ENCODE results near the gene CDH18.

Gene CDH18

DNA sequence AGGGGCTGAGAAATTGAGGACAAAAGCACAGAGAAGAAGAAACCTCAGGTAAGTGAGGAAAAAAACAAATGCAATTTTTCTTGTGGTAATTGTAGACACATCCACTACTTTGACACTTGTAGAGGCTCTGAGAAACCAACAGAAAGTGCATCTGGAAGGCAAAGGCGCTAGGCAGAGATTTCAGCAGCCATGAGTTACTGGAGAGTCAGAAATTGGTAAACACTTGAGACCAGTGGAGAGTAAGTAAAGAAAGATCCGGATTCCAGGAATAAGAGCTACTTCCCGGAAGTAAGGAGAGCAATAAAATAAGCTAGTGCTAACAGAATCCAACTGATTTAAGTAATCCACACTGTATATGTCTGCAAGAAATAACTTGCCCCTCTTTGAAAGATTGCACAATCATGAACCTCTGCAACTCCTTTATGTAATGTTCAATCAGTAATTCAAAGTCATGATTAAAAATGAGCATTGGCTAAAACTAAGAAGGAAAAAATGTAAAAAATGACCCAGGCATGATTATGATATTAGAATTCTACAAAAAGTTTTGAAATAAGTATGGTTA, 382.1 kb downstream of the CDH18 start:
- DNase-seq (ENCODE audit: low read depth in 2 of 2), result no peak

DNA sequence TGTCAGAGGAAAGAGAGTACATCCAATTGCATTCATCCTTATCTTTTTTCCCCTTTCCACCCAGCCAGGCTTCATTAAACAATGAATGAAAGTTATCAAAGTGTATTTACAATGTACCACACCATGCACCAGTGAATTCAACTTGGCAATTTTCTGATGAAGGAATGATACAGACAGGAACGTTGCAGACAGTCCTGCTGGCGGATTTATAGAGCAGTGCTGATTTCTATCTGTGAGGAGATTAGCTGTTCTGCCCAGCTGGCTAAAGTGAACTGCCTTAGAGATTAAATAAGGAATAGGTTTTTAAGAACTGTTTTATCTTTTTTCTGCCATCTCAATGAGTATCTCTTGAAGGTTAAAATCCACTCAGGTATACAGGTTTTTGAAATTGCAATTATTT, 403.9 kb downstream of the CDH18 start:
- DNase-seq (ENCODE audit: low read depth in 2 of 2), result no peak

DNA sequence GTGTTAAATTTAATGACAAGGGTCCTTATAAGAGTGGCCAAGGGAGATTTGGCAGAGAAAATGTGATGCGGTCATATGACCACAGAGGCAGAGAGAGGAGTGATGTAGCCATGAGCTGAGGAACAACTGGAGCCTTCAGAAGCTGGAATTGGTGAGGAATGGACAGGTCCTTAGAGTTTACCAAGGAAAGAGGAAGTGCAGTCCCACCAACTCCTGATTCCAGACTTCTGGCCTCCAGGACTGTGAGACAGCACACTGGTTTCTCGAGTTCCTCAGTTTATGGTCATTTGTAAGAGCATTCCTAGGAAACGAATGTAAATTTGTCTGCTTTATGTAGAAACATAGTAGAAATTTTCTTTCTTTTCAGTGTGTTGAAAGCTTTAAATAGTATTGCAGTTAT, 410.1 kb downstream of the CDH18 start:
- no peak for DNase-seq (ENCODE audit: low read depth in 2 of 2)

DNA sequence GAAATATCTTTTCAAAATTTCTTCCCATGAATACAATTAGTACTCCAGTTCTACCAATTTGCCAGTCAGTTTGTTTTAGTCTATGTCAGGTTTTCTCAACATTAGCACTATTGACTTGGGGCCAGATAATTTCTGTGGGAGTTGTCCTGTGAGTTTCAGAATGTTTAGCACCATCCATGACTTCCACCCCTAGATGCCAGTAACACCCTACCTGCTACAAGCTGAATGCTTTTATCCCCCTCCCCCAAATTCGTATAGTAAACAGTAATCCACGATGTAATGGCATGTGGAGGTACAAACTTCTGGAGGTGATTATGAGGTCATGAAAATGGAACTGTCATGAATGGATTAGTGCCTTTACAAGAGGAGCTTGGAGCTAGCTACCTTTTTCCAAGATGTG, 420.0 kb downstream of the CDH18 start:
- no peak for DNase-seq (ENCODE audit: low read depth in 2 of 2)

DNA sequence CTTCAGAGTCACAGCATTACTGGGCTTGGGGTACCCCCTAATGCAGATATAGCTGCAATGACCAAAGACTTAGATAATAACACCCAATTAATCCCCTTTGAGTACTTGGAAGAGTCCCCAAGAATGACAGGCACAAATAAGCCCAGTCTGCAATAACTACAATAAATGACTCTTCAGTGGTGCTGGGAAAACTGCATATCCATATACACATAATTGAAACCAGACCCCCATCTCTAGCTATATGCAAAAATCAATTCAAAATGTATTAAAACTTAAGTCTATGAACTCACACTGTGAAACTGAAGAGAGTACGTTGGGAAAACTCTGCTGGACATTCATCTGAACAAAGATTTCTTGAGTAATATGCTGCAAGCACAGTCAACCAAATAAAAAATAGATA, 422.5 kb downstream of the CDH18 start:
- DNase-seq (ENCODE audit: low read depth in 2 of 2), result no peak

DNA sequence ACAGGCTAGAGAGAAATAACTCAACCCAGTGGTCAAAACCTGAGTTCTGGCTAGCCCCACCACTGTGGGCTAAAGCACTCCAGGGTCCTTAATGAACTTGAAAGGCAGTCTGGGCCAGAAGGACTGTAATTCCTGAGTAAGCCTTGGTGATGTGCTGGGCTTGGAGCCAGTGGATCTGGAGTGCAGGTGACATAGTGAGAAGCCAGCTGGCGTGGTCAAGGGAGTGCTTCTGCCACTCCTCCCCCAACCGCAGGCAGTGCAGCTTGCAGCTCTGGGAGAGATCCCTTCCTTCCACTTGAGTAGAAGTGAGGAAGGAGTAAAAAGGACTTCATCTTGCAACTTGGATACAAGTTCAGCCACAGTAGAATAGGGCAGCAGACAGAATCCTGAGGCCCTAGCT, 424.0 kb downstream of the CDH18 start:
- no peak for DNase-seq (ENCODE audit: low read depth in 2 of 2)

DNA sequence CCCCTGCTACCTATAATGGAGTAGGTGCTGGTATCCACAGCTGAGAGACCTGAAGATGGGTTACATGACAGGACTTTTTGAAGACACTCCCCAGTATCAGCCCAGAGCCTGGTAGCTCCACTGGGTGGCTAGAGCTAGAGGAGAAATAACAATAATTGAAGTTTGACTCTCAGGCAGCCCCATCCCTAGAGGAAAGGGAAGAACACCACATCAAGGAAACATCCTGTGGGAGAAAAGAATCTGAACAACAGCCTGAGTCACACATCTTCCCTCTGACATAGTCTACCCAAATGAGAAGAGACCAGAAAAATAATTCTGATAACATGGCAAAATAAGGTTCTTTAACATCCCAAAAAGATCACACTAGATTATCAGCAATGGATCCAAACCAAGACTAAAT, 432.1 kb downstream of the CDH18 start:
- DNase-seq (ENCODE audit: low read depth in 2 of 2), result no peak

DNA sequence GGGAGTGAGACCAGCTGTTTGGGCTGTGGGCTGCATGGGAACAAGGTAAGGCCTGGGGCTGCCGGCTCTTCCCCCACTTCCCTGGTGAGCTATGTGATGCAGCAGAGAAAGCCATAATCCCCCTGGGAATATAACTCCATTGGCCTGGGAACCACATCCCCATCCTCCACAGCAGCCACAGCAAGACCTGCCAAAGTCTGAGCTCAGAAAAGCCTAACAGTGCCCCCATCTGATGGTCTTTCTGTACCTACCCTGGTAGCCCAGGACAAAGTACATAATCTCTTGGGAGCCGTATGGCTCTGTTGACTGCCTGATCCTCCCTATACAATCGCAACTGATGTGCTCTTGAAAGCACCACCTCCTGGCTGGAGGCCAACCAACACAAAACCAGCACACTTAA, 432.6 kb downstream of the CDH18 start:
- no peak for DNase-seq (ENCODE audit: low read depth in 2 of 2)

DNA sequence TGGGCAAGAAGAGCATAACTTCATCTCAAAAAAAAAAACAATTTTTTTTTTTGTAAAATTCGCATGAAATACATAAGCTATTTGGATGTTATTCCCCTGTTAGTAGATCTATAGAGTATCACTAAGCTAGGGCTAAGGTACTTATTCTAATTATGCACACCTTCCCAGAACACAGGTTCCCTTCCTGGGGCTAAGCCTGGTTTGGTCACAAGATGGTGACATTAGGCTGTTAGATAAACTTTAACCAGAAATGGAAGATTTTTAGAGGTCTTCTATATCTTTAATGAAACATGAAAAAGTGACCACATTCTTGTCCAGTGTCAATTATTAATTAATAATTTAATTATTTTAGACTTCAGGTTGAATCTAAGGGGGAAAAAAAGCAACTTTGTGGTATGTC, 433.5 kb downstream of the CDH18 start:
- no peak for DNase-seq (ENCODE audit: low read depth in 2 of 2)

DNA sequence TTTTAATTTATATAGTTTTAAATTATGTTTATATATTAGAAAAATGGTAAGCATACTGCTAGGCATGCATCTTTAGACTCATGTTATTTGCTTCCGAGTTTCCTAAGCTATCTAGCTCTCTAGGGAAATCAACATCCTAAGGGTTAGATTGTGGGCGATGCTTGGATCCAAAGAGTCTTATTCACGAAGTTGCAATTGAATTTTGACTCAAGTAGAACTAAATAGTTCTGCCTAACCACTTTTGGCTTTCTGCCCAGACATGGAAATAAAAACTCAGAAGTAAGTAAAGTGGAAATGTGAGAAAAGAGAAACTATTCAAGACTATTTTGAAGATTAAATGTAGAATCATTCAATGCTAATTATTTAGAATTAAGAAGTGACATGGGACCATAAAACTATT, 440.4 kb downstream of the CDH18 start:
- no peak for DNase-seq (ENCODE audit: low read depth in 2 of 2)

DNA sequence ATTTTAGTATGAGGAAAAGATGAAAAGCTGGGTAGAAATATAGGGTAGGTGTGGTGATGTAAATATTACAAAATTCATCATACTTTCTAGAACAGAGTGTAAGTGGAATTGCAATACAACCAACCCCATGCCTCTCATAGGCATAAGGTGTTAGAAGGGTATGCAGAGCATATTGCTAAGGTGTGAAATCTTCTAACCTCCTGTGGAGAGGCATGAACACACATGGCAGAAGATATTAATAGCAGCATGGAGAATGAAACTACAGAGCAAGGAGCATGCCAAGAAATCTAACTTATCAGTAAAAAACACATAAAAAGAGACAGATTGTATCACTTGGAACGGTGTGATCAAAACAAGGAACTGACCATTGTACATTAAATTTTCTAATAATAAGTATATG, 441.5 kb downstream of the CDH18 start:
- no peak for DNase-seq (ENCODE audit: low read depth in 2 of 2)

DNA sequence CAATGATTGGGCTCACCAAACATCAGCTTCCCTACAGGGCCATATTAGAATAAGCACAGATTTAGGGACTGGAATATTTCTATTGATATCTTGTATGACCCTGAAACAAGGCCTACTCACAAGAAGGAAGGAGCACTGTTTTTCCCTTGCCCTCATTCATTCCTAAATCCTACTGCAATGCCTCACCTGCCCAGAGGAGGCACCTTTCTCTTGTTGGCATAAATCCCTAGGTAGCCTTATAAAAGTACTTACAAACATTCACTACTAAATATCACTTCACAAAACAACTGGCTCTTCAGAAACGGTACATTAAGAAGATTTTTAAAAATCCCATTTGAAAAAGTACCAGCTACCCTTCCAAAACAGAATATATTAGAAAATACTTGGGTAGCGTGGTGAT, 449.4 kb downstream of the CDH18 start:
- DNase-seq (ENCODE audit: low read depth in 2 of 2), result no peak

DNA sequence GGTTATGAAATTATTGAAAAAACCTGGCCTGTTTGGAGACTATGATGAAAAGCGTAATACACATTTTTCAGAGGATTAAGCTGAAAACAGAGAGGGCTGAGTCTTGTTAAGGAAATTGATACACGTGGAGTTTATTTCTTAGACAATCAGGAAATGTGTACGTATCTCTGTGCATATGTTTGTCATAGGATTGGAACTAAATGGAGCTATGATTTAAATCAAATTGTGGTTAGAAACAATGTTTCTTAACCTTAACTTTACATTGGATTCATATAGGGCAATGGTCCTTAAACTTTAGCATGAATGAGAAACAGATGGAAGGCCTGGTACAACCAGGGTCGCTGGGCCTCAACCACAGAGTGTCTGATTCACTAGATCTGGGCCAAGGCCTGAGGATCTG, 451.6 kb downstream of the CDH18 start:
- no peak for DNase-seq (ENCODE audit: low read depth in 2 of 2)

DNA sequence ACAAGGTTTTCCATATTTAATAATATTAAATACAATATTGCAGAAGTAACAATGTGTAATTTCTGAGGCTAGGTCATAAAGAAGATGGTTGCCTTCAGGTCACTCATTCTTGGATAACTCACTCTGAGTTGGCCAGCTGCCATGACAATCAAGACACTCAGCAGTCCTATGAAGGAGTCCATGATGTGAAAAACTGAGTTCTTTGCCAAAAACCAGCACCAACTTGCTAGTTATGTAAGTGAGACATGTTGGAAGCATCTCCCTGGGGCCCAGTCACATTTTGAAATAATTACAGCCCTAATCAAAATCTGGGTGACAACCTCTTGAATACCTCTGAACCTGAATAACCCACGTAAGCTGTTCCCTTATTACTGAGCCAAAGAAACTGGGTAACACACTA, 453.2 kb downstream of the CDH18 start:
- DNase-seq (ENCODE audit: low read depth in 2 of 2), result no peak

DNA sequence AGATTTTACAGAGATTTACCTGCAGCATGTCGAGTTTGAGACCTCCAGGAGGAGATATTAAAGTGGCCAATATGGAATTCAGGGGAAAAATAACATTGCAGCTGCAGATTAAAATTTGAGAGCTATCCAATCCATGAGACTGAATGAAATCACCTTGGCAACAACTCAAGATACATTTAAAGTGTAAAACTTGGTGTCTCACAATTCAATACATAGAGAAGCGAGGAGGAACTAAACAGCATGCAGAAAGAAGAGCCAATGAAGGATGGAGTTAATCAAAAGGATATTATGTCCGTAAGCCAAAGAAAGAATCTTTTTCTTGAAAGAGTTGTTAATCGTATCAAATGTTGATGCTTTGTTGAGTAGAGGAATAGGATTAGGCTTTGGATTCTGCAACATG, 455.1 kb downstream of the CDH18 start:
- DNase-seq (ENCODE audit: low read depth in 2 of 2), result no peak

DNA sequence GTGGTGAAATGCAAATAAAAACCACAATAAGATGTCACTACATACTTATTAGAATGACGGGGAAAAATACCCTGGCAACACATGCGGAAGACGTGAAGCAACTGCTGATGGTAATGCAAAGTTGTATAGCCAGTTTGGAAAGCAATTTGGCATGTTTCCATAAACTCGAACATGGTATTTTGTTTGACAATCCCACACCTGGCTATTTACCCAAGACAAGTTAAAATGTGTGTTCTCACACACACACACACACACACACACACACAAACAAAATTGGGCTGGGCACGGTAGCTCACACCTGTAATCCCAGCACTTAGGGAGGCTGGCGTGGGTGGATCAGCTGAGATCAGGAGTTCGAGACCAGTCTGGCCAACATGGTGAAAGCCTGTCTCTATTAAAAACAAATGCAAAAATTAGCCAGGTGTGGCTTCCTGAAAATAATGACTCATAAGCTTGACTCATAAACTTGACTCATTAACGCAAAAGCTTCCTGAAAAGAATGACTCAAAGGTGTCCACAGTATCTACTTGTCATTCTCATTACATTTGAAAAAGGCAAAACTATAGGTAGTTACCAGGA, 456.5 kb downstream of the CDH18 start:
- DNase-seq (ENCODE audit: low read depth in 2 of 2), result no peak

DNA sequence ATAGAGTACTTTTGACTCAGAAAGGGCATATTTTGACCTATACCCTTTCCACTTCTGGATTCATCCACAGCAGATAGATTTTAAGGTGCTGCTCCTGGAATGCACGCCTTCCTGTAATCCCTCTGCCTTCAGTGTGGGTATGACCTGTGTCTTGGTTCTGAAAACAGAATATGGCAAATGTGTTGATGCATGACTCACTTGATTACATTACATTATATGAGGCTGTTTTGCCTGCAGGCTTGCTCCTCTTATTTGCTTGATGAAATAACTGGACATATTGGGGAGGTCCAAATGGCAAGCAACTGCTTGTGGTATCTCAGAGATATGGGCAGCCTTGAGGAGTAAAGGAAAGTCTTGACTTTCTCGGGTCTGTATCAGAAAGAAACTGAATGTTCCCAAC, 468.6 kb downstream of the CDH18 start:
- DNase-seq (ENCODE audit: low read depth in 2 of 2), result no peak

DNA sequence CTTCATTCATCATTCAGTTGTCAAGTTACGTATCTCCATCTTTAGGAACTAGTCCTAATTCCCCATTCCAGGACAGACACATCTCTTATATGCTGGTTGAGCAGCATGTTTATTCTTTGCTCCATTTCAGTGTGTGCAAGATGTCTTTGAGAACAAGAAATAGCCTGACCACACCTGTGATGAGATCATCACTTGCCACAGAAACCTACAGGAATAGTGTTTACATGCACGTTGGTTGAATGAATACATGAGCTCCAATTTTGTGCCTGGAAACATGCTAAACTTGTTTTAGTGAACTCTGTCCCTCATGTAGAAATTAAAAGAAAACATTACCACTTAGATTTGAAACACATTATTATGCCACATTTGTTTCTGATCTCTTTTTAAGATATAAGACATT, 489.1 kb downstream of the CDH18 start:
- no peak for DNase-seq (ENCODE audit: low read depth in 2 of 2)

DNA sequence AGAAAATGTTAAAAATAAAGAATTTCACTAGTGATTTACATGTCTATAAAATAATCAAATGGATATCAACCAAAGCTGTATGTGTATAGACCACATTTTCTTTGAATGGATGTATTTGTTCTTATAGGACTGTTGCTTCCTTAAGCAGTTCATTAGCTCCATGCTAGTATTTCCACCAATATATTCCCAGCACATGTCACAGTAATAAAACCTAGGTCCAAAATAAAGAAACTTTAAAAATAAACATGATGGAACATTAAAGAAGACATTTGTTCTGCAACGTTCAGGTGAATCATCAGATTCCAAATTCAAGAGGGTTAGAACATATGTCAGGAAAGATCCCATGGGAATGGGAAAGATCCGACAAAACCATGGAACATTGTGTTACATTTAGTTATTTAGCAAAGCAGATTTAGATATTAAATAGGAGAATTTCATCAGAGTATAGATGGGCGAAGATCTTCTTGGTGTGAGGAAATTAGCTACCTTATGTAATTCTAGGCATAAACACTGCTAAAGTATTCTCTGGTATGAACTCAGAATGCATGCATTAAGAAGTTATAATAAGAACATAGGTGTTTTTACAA, 490.7 kb downstream of the CDH18 start:
- no peak for DNase-seq (ENCODE audit: low read depth in 2 of 2)

DNA sequence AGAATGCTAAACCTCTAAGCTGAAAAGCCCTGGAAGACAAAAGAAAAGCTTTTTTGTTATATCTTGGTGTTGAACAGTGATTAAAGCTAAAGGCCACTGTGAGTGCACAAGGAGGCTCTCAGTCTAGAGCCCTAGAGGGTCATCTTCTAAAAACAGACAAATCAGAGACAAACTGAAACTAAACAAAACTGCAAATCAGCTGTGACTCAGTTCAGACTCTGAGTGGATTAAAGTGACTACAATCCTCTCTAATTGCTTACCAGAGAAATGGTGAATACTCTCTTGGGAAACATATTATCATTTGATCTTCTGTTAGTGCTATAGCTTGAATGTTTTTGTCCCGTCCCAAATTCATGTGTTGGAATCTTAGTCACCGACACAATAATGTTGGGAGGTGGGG, 491.9 kb downstream of the CDH18 start:
- DNase-seq (ENCODE audit: low read depth in 2 of 2), result no peak

DNA sequence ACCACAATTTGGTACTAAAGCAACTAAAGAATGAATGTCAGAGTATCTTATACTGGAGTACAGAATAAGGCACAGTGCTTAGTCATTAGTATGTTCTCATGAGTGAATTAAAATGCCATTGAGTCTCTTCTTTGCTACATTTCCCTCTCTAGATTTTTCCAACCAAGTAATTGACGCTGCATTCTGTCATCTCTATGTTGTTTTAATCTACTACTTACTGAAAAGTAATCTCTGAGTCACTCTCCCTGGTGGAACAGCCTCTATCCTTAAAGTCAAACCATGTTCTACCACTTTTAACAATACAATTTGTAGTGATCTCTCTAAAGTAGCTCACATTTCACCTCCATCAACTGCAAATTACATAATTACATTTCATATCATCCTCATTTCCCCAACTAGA, 495.1 kb downstream of the CDH18 start:
- no peak for DNase-seq (ENCODE audit: low read depth in 2 of 2)

DNA sequence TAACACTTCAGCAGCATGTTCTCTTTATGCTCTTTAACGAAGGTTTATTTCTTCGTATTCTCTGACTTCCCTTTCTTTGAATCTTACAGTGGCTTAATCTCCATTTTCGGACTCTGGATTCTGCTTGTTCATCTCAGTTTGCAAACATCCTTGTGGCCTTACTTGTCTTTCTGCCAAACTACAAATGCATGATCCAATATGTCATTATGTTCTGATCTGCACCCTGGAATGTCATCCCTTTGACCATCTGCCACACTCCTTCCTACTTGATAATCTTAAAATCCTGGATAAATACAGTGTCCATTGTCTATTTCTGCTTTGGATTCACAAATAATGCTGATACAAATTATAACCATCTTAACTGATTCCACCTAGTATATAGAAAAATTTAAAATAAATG, 499.2 kb downstream of the CDH18 start:
- no peak for DNase-seq (ENCODE audit: low read depth in 2 of 2)

DNA sequence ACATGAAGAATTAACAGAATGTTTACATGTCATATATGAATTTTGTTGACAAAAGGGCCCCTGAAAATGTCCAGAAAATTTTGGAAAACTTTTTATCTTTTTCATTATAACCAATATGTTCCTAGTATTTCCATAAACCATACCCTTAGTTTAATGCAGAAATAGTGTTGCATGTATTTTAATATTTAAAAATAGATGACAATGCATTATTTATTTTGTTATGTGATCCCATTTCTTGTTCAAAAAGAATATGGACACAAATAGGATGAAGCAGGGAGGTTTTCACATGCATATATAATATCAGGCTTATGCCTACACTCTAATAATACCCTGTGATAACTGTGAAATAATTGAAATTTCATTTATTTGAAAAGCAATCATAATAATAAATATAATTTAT, 500.5 kb downstream of the CDH18 start:
- no peak for DNase-seq (ENCODE audit: low read depth in 2 of 2)

DNA sequence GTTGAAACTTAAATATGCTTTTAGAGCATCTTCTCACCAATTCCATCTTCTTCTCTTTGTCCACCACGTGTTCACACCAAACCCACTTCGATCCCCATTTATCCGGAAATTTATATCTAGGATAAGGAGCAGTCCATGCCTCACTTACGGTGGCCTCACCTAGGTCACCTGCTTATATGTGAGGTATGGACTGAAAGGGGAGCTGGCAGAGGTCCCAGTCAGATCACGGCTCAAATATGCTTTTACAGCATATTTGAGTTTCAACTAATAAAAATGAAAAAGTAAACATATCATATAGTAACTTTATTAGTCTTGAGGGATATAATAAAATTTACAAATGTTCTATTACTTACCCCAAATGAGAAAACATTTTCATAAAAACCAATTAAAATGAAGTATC, 508.4 kb downstream of the CDH18 start:
- DNase-seq (ENCODE audit: low read depth in 2 of 2), result no peak
